Psoas muscle (tissue), 8 donors: ENCODE data around the gene ABHD16B. TPM values are rescaled to one million over a fixed set of nuclear protein-coding genes. Genes with fewer than 3 reads are reported as not detected.

Source experiments
- ATAC-seq, 4 donors: fragments of 200-7000 bp; cut with Tn5 transposase; one replicate each; pipeline ENCODE4 v1.9.1; 2020; ENCODE audit warnings: moderate library complexity in 3 of 4, mild to moderate bottlenecking in 2 of 4
- DNase-seq, 2 donors: peaks; one replicate each; pipeline ENCODE4 v3.0.0-alpha.2; 2020
- H3K27ac ChIP-seq: fragments of 200-600 bp; one replicate; pipeline ENCODE4 v1.8.0; 2022
- H3K27me3 ChIP-seq, 3 donors: fragments of 200-600 bp in 1 of 3; one replicate each; pipeline versions ENCODE4 v1.6.1 to v1.8.0; 2013 to 2022; ENCODE audit warnings: low read length in 2 of 3, mild to moderate bottlenecking in 2 of 3, moderate library complexity in 1 of 3; ENCODE audit not compliant: insufficient read depth in 3 of 3
- H3K36me3 ChIP-seq, 2 donors: fragments of 200-600 bp in 1 of 2; one replicate each; pipeline versions ENCODE4 v1.6.1 to v1.8.0; 2013 to 2022; ENCODE audit warnings: low read depth in 1 of 2, mild to moderate bottlenecking in 1 of 2, moderate library complexity in 1 of 2; ENCODE audit not compliant: insufficient read depth in 1 of 2
- H3K4me1 ChIP-seq: fragments of 200-600 bp; one replicate; pipeline ENCODE4 v1.8.0; 2022
- H3K4me3 ChIP-seq: fragments of 200-600 bp; one replicate; pipeline ENCODE4 v1.8.0; 2022; ENCODE audit warnings: mild to moderate bottlenecking
- H3K9me3 ChIP-seq: fragments of 200-600 bp; one replicate; pipeline ENCODE4 v1.8.0; 2022
- CTCF ChIP-seq: fragments of 200-600 bp; IDR thresholded peaks from one replicate; pipeline ENCODE4 v1.8.0; 2022; ENCODE audit warnings: antibody characterized with exemption
- WGBS, 3 donors: extraction: QIAGEN DNeasy Blood & Tissue Kit; methylation state at CpG; one replicate each; pipeline versions ENCODE4 v1.1.6 to v1.1.7; 2013; 5-methylcytosine and 5-hydroxymethylcytosine counted together
- intact Hi-C, 2 donors: fragments of 100-400 bp; cut with DNase I; formaldehyde crosslinking; loops; one replicate each; pipeline versions ENCODE4 v1.11.0 to v1.14.2; 2022
- polyA plus RNA-seq, 3 donors: library from polyadenylated mRNA; stranded (reverse); fragments of 200-250 nt; gene quantifications; one replicate each; pipeline ENCODE4 v1.2.3, GENCODE V29; 2013
- total RNA-seq, 4 donors: library from RNA; stranded (reverse); fragmentation: NEBNext Ultra II Directional in 2 of 4; extraction: Animal tissue kit (Norgen Biotek cat#: 25700) in 2 of 4; gene quantifications; one replicate each; pipeline versions ENCODE4 v1.2.1 to v1.2.4, GENCODE V29; 2021 to 2023
- donor health status: healthy with polysubstance abuse.
- donor health status: DM: no; HTN: no; CAD: no; lungs with moderate emphysema.
- donor health status: Bipolar disorder and iron deficiency.
- donor health status: healthy.
- donor health status: DM: yes; HTN: yes; CAD: no.
- donor health status: DM: no; HTN: no; CAD: no.
- donor health status: DM: no; HTN: no; CAD: no.
- donor health status: DM: yes; HTN: yes; CAD: no.

The ABHD16B gene
- total and polyA plus RNA-seq, 7 donors, result 0.04 to 3.2 (median 0.34) TPM; not detected in 4

GRCh38 chr20:63896264-63897105 lies 35.2 kb downstream of the ABHD16B start:
- ATAC-seq, result peak; percentile 57 to 68 (median 60)
- WGBS, 3 donors, result 9 to 13% (median 10%) methylated on average over 18 of the region's 18 CpGs
- Histone ChIP-seq H3K4me3 (peak overlapping the region; percentile 70), H3K36me3 (peaks cover 0 to 8% of the 10 kb centered on the region in 2 donors), H3K27me3 (no peaks in the 10 kb centered on the region), H3K27ac (peak overlapping the region; percentile 79), H3K9me3 (no peaks in the 10 kb centered on the region), H3K4me1 (peaks cover 33% of the 10 kb centered on the region)
- intact Hi-C loops, result loop anchor here in 1 of 2 donors (1.0 to 5.0 kb wide), 2 partner anchors 33 to 71 kb away; partner anchors contain the start of gene ZNF512B
- DNase-seq, result peak; percentile 57 to 77
- TF ChIP-seq CTCF, result no peak

GRCh38 chr20:63897978-63898561 lies 36.8 kb downstream of the ABHD16B start:
- 87 to 88% (median 87%) methylated on average over 6 of the region's 6 CpGs for WGBS, 3 donors
- ATAC-seq (no peak), DNase-seq (no peak)
- H3K4me3 ChIP-seq, result no peak overlapping the region
- no peak overlapping the region for H3K27ac ChIP-seq
- H3K4me1 ChIP-seq, result peaks cover 33% of the 10 kb centered on the region
- TF ChIP-seq CTCF, result no peak
- peaks cover 0 to 4% of the 10 kb centered on the region in 2 donors for H3K36me3 ChIP-seq
- intact Hi-C loops, result loop anchor here in 1 of 2 donors (5.0 kb wide), 1 partner anchor 69 kb away; the partner anchor contains the start of gene ZNF512B
- H3K27me3 ChIP-seq, result no peaks in the 10 kb centered on the region
- no peaks in the 10 kb centered on the region for H3K9me3 ChIP-seq

GRCh38 chr20:63898882-63899558 lies 37.7 kb downstream of the ABHD16B start:
- Histone ChIP-seq H3K36me3 (peaks cover 0 to 4% of the 10 kb centered on the region in 2 donors), H3K4me1 (peaks cover 35% of the 10 kb centered on the region), H3K27me3 (no peaks in the 10 kb centered on the region), H3K27ac (no peak overlapping the region), H3K9me3 (no peaks in the 10 kb centered on the region), H3K4me3 (no peak overlapping the region)
- WGBS, 3 donors, result 77 to 86% (median 84%) methylated on average over 10 of the region's 10 CpGs
- no peak for ATAC-seq
- no peak for DNase-seq
- no peak for TF ChIP-seq CTCF
- intact Hi-C loops, result loop anchor here in 1 of 2 donors (5.0 kb wide), 1 partner anchor 68 kb away; the partner anchor contains the start of gene ZNF512B

GRCh38 chr20:63900413-63900812 lies 39.1 kb downstream of the ABHD16B start:
- H3K27ac ChIP-seq, result no peak overlapping the region
- H3K27me3 ChIP-seq, result no peaks in the 10 kb centered on the region
- H3K4me1 ChIP-seq, result peaks cover 31% of the 10 kb centered on the region
- WGBS, 3 donors, result 76 to 92% (median 79%) methylated on average over 3 of the region's 3 CpGs
- DNase-seq (no peak), ATAC-seq (no peak)
- H3K36me3 ChIP-seq, result peaks cover 0 to 4% of the 10 kb centered on the region in 2 donors
- H3K9me3 ChIP-seq, result no peaks in the 10 kb centered on the region
- TF ChIP-seq CTCF, result no peak
- intact Hi-C loops, result no loop called here
- no peak overlapping the region for H3K4me3 ChIP-seq
